ENCODE measurements around the gene CASP7. TPM values are rescaled to one million over a fixed set of nuclear protein-coding genes. Genes with fewer than 3 reads are reported as not detected.

The CASP7 gene
- total RNA-seq, 1 experiment from 2014 or later, result 4.7 TPM

GRCh38 chr10:113689057-113689456 lies 9.3 kb downstream of the CASP7 start:
- Histone ChIP-seq H3K27me3 (ENCODE audit: insufficient read depth, low read length) (no peaks in the 10 kb centered on the region), H3K27ac (ENCODE audit: insufficient read length, low read depth, low read length) (no peak overlapping the region), H2BK5ac (ENCODE audit: insufficient read length, low read length) (no peak overlapping the region), H3K4me2 (ENCODE audit: insufficient read depth, insufficient read length, low read length) (no peak overlapping the region), H2BK20ac (ENCODE audit: low read depth, low read length, poor library complexity, severe bottlenecking) (no peak overlapping the region), H3K14ac (ENCODE audit: insufficient read depth, low read length) (no peak overlapping the region), H4K91ac (ENCODE audit: insufficient read length, low read depth, low read length) (no peak overlapping the region), H3K23me2 (ENCODE audit: insufficient read length, low read depth, low read length, poor library complexity, severe bottlenecking) (no peaks in the 10 kb centered on the region), H2BK15ac (ENCODE audit: low read depth, low read length) (no peak overlapping the region), H3K18ac (ENCODE audit: insufficient read length, low read depth, low read length) (no peak overlapping the region), H4K20me1 (ENCODE audit: control insufficient read depth, insufficient read depth, insufficient read length) (no peaks in the 10 kb centered on the region), H3T11ph (ENCODE audit: low read length) (no peak overlapping the region), H2BK120ac (ENCODE audit: low read depth, low read length, poor library complexity, severe bottlenecking) (no peak overlapping the region), H3K4me1 (ENCODE audit: insufficient read depth, low read length) (no peaks in the 10 kb centered on the region; the same call in 1 of the 2 replicates), H3K79me2 (ENCODE audit: insufficient read depth, low read length) (no peaks in the 10 kb centered on the region; the same call in 1 of the 2 replicates), H4K5ac (ENCODE audit: insufficient read length, low read depth, low read length) (no peak overlapping the region), H3K9ac (ENCODE audit: extremely low read depth, insufficient read length, low read length) (no peak overlapping the region), H3K56ac (ENCODE audit: insufficient read length, low read depth, low read length) (no peak overlapping the region), H3K79me1 (ENCODE audit: insufficient read depth, low read depth, low read length, poor library complexity, severe bottlenecking) (no peaks in the 10 kb centered on the region), H3K9me3 (ENCODE audit: control insufficient read depth, low read depth, low read length) (no peaks in the 10 kb centered on the region), H4K8ac (replicated peaks; ENCODE audit: insufficient read length, low read depth, low read length) (no peak overlapping the region), H2AK5ac (ENCODE audit: insufficient read length, low read length) (no peak overlapping the region), H2BK12ac (ENCODE audit: insufficient read length, low read depth, low read length) (no peak overlapping the region), H3K4ac (ENCODE audit: low read depth, low read length) (no peak overlapping the region), H3K23ac (ENCODE audit: insufficient read length, low read depth, low read length) (no peak overlapping the region), H2AFZ (ENCODE audit: low read length) (no peak overlapping the region)
- WGBS (ENCODE audit: extremely low coverage, insufficient read length, low lambda C conversion rate), result no CpG with 5 or more reads among the region's 1 CpG
- H3K36me3 Mint-ChIP-seq (ENCODE audit: insufficient read depth in 1 of 3, low read depth in 3 of 3), result peaks cover 15 to 30% (median 25%) of the 10 kb centered on the region in 3 experiments
- TF ChIP-seq, protein P1, sequence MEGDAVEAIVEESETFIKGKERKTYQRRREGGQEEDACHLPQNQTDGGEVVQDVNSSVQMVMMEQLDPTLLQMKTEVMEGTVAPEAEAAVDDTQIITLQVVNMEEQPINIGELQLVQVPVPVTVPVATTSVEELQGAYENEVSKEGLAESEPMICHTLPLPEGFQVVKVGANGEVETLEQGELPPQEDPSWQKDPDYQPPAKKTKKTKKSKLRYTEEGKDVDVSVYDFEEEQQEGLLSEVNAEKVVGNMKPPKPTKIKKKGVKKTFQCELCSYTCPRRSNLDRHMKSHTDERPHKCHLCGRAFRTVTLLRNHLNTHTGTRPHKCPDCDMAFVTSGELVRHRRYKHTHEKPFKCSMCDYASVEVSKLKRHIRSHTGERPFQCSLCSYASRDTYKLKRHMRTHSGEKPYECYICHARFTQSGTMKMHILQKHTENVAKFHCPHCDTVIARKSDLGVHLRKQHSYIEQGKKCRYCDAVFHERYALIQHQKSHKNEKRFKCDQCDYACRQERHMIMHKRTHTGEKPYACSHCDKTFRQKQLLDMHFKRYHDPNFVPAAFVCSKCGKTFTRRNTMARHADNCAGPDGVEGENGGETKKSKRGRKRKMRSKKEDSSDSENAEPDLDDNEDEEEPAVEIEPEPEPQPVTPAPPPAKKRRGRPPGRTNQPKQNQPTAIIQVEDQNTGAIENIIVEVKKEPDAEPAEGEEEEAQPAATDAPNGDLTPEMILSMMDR (conservative IDR thresholded peaks at IDR 0.05), result no peak
- H3K27ac Mint-ChIP-seq, result no peak overlapping the region
- H3K4me3 Mint-ChIP-seq, result no peak overlapping the region
- DNase-seq, result no peak
- H3K4me1 Mint-ChIP-seq, result peaks cover 18 to 36% of the 10 kb centered on the region in 2 experiments
- peaks cover 21 to 26% of the 10 kb centered on the region in 2 experiments for H3K9me3 Mint-ChIP-seq
- H3K27me3 Mint-ChIP-seq (ENCODE audit: low read depth), result no peaks in the 10 kb centered on the region; the same call in 1 of the 2 replicates

Measured in H9 (cell line).